Motor neuron (in vitro differentiated cells): Measurements from ENCODE around the gene BAZ1B. TPM values are rescaled to one million over a fixed set of nuclear protein-coding genes. Genes with fewer than 3 reads are reported as not detected.
A peak's percentile ranks its signal among the peaks of the same experiment; 100 is the strongest.

ENCODE experiments used
- ATAC-seq, 8 experiments: fragments of 200-7000 bp; cut with Tn5 transposase; replicated peaks in 6 of 8; 2 replicates each; pipeline ENCODE4 v1.8.0; 2021; ENCODE audit warnings: mild to moderate bottlenecking in 8 of 8, moderate library complexity in 8 of 8
- H3K27ac ChIP-seq, 2 donors: fragments of 250-450 bp; sonication (Bioruptor Pico); 2 replicates each; pipeline ENCODE4 v1.9.0; 2021; ENCODE audit warnings: antibody characterized with exemption in 2 of 2, mild to moderate bottlenecking in 2 of 2, moderate library complexity in 1 of 2
- H3K4me1 ChIP-seq, 2 donors: fragments of 250-450 bp; sonication (Bioruptor Pico); replicated peaks in 1 of 2; 2 replicates each; pipeline ENCODE4 v1.6.1; 2021; ENCODE audit warnings: antibody characterized with exemption in 2 of 2, mild to moderate bottlenecking in 2 of 2, moderate library complexity in 1 of 2
- H3K4me3 ChIP-seq, 5 donors: fragments of 250-450 bp; sonication (Bioruptor Pico); 2 replicates each; pipeline ENCODE4 v1.9.0; 2021; ENCODE audit warnings: antibody characterized with exemption in 5 of 5, mild to moderate bottlenecking in 5 of 5, moderate library complexity in 4 of 5
- WGBS, 10 experiments: fragments of 450-650 bp; shearing (Covaris generic); methylation state at CpG; one replicate each; pipeline ENCODE4 v1.0.0; 2022; 5-methylcytosine and 5-hydroxymethylcytosine counted together
- in situ Hi-C, 9 experiments: fragments of 400-800 bp; cut with MboI; loops; one replicate each; pipeline ENCODE4 v1.15.0; 2021; ENCODE audit warnings: low sequenced_read_pairs in 9 of 9, low pct_unique_long_range_greater_than_20kb in 2 of 9; ENCODE audit not compliant: unreplicated experiment in 9 of 9
- total RNA-seq, 8 experiments: library from RNA; unstranded; fragments of 300-600 nt; gene quantifications; 2 replicates each; pipeline versions ENCODE4 v1.2.3 to v1.2.4, GENCODE V29; 2022

The BAZ1B gene
- total RNA-seq, 8 experiments from 2014 or later = 44.7 to 98.2 (median 53.2) TPM

- Histone ChIP-seq H3K4me3 (no peak overlapping the region), H3K4me1 (peaks cover 0 to 11% of the 10 kb centered on the region in 2 donors), H3K27ac (no peak overlapping the region)
- WGBS, 10 experiments = 14 to 94% (median 85%) methylated on average over 1 to 4 of the region's 4 CpGs
- peak in 5 of 8 experiments; percentile 47 to 83 (median 72) for ATAC-seq
- in situ Hi-C loops = loop anchor here in 1 of 9 experiments (25.0 kb wide), 1 partner anchor 109 kb away; the partner anchor contains the start of genes FKBP6 and TRIM50
Measured at GRCh38 chr7:73446682-73447081, 75.4 kb downstream of the BAZ1B start.

DNA sequence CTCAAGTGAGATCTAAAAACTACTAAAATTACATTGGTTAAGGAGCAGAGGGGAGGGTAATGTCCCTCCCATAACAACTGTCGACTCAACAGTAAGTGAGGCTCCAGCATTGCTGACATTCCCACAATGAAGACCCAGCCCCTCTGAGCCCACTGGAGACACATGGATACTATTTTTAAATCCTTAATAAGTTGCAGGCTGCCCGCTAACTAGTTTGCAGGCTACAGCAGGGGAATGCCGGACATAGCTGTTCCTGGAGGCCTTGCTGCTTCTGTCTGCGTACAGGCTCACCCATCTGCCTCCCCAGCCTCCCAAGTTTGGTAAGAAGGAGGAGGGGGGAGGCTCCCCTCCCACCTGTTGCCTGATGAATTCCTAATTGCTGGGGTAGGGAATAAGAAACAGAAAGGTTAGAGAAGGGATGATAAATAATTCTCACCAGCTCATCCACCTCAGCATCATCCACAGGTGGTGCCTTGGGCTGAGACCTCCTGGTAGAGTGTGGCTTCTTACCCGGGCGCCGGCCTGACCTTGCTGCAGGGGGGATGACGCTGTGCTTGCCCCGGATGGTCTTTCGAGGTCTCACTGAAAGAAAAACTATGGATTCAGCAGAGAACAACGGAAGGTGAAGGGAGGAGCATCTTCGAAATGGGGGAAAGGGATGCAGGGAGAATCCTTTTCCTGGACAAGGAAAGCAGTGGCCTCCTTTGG, 78.4 kb downstream of the BAZ1B start:
- Histone ChIP-seq H3K4me1 (peaks cover 0 to 11% of the 10 kb centered on the region in 2 donors), H3K27ac (no peak overlapping the region), H3K4me3 (no peak overlapping the region)
- ATAC-seq = no peak
- in situ Hi-C loops = loop anchor here in 1 of 9 experiments (25.0 kb wide), 1 partner anchor 106 kb away; the partner anchor contains the start of genes FKBP6 and TRIM50
- WGBS, 10 experiments = 60 to 99% (median 92%) methylated on average over 2 to 11 of the region's 12 CpGs; no CpG with 5 or more reads in 1 of the 10 experiments

GRCh38 chr7:73442903-73443500, 79.1 kb downstream of the BAZ1B start:
- H3K4me1 ChIP-seq = peaks cover 5 to 15% of the 10 kb centered on the region in 2 donors
- no peak overlapping the region for H3K27ac ChIP-seq
- peak in 2 of 8 experiments; percentile 17 to 28 for ATAC-seq
- H3K4me3 ChIP-seq = no peak overlapping the region
- 60 to 100% (median 91%) methylated on average over 1 to 2 of the region's 11 CpGs; no CpG with 5 or more reads in 4 of the 10 experiments for WGBS, 10 experiments
- in situ Hi-C loops = loop anchor here in 1 of 9 experiments (25.0 kb wide), 1 partner anchor 106 kb away; the partner anchor contains the start of genes FKBP6 and TRIM50

DNA sequence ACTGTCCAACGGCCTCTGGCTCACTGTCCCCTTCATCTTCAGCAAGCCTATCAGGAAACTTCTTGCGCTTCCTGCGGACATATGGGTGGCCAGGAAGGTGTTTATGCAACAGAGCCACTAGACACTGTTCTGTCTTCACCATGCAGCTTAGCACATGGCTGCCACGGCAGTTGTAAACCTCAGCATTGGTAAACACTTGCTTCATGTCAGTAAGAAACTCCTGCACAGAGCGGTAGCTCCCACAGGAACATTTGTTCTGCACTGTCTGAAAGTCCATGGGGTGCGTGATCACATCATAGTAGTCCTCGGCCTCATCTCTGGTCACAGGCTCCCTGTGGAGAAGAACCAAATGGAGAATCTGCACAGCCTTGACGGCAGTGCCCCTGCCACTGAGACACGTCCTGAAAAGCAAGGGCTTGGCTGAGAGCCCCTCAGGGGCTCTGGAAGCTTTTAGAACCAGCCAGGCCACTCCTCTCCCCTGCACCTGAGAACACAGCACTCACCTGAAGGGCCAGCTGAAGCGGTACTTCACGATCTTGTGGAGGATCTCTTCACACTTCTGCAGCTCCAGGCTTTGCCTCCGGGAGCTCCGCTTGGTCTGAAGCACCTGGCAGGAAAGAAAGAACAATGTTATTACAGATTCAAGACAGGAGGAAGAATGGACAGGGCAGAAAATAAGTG, 79.7 kb downstream of the BAZ1B start:
- in situ Hi-C loops = loop anchor here in 1 of 9 experiments (25.0 kb wide), 1 partner anchor 105 kb away; the partner anchor contains the start of genes FKBP6 and TRIM50
- Histone ChIP-seq H3K4me3 (no peak overlapping the region), H3K27ac (no peak overlapping the region), H3K4me1 (peaks cover 11 to 22% of the 10 kb centered on the region in 2 donors)
- ATAC-seq = no peak
- 78 to 100% (median 96%) methylated on average over 1 to 4 of the region's 13 CpGs; no CpG with 5 or more reads in 5 of the 10 experiments for WGBS, 10 experiments

DNA sequence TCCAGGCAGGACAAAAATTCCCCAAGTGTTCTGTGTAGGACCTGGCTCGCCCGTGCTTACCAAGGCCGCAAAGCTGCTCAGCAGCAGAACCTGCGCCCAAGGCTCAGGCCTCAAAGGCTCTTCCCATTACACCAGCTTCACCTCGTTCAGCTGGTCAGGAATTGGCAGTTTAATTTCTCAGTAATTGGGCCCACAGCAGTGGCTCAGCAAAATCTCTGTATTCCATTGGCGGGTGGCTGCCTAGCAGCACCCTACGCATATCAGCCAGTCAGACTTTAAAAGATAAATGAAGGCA, 82.7 kb downstream of the BAZ1B start:
- WGBS, 10 experiments = 63 to 100% (median 97%) methylated on average over 2 to 7 of the region's 7 CpGs; no CpG with 5 or more reads in 2 of the 10 experiments
- in situ Hi-C loops = loop anchor here in 1 of 9 experiments (25.0 kb wide), 1 partner anchor 102 kb away; the partner anchor contains the start of genes FKBP6 and TRIM50
- ATAC-seq = no peak
- H3K4me3 ChIP-seq = no peak overlapping the region
- no peak overlapping the region for H3K27ac ChIP-seq
- peaks cover 32 to 41% of the 10 kb centered on the region in 2 donors for H3K4me1 ChIP-seq

DNA sequence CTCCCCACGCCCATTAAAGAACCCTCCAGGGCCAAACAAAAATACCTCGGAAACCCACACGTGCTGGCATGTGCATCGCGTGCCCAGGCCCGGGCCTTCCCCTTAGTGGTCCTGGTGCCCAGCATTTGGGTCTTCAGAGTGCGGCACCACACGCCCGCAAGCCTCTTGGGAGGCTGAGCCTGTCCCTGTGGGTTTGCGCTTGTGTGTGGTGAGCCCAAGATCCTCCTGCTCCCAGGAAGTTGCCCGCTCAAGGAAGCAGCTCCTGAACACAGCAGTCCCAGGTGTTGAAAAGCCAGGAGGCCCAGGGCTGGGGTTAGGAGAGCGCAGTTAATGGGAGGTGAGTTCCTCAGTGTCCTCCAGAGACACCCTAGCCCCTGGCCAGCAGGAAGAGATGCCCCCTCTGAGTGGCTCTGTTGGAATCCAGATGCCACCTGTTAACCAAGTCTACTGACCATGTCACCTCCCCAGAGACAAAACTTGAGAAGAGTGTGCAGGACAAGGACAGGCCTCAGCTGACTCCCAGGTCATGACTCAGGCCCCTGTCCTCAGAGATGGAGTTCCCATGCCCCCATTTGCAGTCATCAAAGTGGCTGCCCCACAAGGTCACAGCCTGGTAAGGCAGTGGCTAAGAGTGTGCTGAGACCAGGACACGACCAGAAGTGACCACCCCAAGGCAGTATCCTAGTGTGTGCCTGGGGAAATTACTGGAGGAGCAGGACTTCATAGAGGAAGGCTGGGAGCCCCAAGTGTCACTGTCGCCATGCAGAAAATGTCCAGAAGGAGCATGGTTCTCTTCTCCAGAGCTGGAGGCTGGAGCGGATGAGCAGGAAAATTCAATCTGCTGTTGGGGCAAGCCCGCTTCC, 83.3 kb downstream of the BAZ1B start:
- no peak for ATAC-seq
- in situ Hi-C loops = loop anchor here in 1 of 9 experiments (25.0 kb wide), 1 partner anchor 101 kb away; the partner anchor contains the start of genes FKBP6 and TRIM50
- Histone ChIP-seq H3K4me1 (peaks cover 33 to 45% of the 10 kb centered on the region in 2 donors), H3K27ac (peak overlapping the region in 1 of 2 donors; percentile 21), H3K4me3 (no peak overlapping the region)
- 88 to 100% (median 100%) methylated on average over 1 to 3 of the region's 16 CpGs; no CpG with 5 or more reads in 4 of the 10 experiments for WGBS, 10 experiments

DNA sequence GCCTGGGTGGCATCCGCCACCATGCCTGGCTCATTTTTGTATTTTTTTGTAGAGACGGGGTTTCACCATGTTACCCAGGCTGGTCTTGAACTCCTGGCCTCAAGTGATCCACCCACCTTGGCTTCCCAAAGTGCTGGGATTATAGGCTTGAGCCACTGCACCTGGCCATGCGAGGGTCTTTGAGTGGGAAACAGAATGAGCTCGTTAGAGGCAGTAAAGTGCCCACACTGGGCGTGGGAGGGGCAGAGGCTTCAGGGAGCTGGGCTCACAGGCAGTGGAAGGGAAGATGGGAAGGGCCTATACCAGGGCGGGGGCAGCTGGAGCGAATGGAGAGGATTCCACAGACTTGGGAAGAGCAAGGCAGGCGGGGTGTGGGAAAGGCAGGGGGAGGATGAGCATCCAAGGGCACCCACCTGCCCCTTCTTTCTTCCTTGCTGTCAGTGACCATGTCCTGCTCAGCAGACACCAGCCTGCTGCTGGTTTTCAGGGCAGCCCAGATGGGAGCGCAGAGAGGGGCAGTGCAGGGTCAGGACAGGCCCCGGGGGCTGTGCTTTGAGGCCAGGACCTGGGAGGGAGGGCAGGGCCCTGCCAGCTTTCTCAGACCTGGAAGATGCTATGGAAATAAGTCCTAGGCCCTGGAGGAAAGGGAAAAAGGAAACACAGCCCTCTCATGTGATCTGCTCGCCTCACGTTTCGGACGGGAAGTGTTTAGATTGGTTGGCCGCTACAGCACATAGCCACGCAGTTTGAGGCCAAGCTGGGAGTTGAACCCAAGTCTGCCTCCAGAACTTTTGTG, 84.3 kb downstream of the BAZ1B start:
- Histone ChIP-seq H3K27ac (peak overlapping the region in 1 of 2 donors; percentile 21), H3K4me1 (peaks cover 33 to 45% of the 10 kb centered on the region in 2 donors), H3K4me3 (no peak overlapping the region)
- WGBS, 10 experiments = 30 to 87% (median 53%) methylated on average over 2 to 8 of the region's 16 CpGs; no CpG with 5 or more reads in 3 of the 10 experiments
- in situ Hi-C loops = loop anchor here in 1 of 9 experiments (25.0 kb wide), 1 partner anchor 101 kb away; the partner anchor contains the start of genes FKBP6 and TRIM50
- ATAC-seq = peak in 3 of 8 experiments; percentile 19 to 30 (median 23)

GRCh38 chr7:73437091-73437490, 85.0 kb downstream of the BAZ1B start:
- Histone ChIP-seq H3K27ac (peak overlapping the region in 1 of 2 donors; percentile 21), H3K4me1 (peaks cover 33 to 45% of the 10 kb centered on the region in 2 donors), H3K4me3 (no peak overlapping the region)
- WGBS, 10 experiments = 50 to 95% (median 61%) methylated on average over 1 to 4 of the region's 10 CpGs; no CpG with 5 or more reads in 5 of the 10 experiments
- ATAC-seq = no peak
- in situ Hi-C loops = loop anchor here in 1 of 9 experiments (25.0 kb wide), 1 partner anchor 100 kb away; the partner anchor contains the start of genes FKBP6 and TRIM50

GRCh38 chr7:73436031-73436929, 85.8 kb downstream of the BAZ1B start:
- WGBS, 10 experiments = 0 to 70% (median 46%) methylated on average over 1 to 3 of the region's 20 CpGs; no CpG with 5 or more reads in 5 of the 10 experiments
- Histone ChIP-seq H3K27ac (peak overlapping the region in 1 of 2 donors; percentile 43), H3K4me1 (peaks cover 33 to 45% of the 10 kb centered on the region in 2 donors), H3K4me3 (peak overlapping the region in 4 of 5 donors; percentile 6 to 24 (median 10))
- in situ Hi-C loops = loop anchor here in 1 of 9 experiments (25.0 kb wide), 1 partner anchor 99 kb away; the partner anchor contains the start of genes FKBP6 and TRIM50
- peak in 7 of 8 experiments; percentile 5 to 59 (median 49) for ATAC-seq

- Histone ChIP-seq H3K4me1 (peaks cover 33 to 45% of the 10 kb centered on the region in 2 donors), H3K27ac (peak overlapping the region in 1 of 2 donors; percentile 43), H3K4me3 (peak overlapping the region in 4 of 5 donors; percentile 6 to 24 (median 10))
- no CpG with 5 or more reads among the region's 28 CpGs for WGBS, 10 experiments
- no peak for ATAC-seq
- in situ Hi-C loops = loop anchor here in 1 of 9 experiments (25.0 kb wide), 1 partner anchor 98 kb away; the partner anchor contains the start of genes FKBP6 and TRIM50
Measured at GRCh38 chr7:73435471-73436009, 86.6 kb downstream of the BAZ1B start.
